ENCODE results near the gene ADCK2.
"Not testable (repeated sequence)": the region's sequence is repeated elsewhere in the genome, so short reads cannot be mapped to it uniquely, and the experiment has no call there.

The ADCK2 gene

DNA sequence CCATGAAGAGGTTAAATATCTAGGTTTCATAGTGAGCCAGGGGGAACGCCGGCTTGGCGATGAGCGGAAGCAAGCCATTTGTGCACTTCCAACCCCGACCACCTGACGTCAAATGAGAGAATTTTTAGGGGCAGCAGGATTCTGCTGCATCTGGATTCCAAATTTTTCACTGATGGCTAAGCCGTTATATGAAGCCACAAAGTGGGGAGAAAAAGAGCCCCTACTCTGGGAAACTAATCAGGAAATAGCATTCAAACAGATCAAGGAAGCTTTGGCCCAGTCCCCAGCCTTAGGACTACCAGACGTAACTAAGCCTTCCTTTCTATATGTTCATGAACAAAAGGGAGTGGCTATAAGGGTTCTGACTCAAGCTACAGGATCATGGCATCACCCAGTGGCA lies 12.9 kb upstream of the ADCK2 start:
- in situ Hi-C loops (cut with HindIII; ENCODE audit: low pct_ligation_motif_present, low sequenced_read_pairs), result no loop called here
- H3K4me3 ChIP-seq (ENCODE audit: low read depth, low read length), result no peak overlapping the region
- no peak overlapping the region for H3K27ac ChIP-seq
- no peak for DNase-seq
- H3K36me3 ChIP-seq (replicated peaks), result no peaks in the 10 kb centered on the region
- H3K27me3 ChIP-seq (replicated peaks), result no peaks in the 10 kb centered on the region
- TF ChIP-seq, protein P1, sequence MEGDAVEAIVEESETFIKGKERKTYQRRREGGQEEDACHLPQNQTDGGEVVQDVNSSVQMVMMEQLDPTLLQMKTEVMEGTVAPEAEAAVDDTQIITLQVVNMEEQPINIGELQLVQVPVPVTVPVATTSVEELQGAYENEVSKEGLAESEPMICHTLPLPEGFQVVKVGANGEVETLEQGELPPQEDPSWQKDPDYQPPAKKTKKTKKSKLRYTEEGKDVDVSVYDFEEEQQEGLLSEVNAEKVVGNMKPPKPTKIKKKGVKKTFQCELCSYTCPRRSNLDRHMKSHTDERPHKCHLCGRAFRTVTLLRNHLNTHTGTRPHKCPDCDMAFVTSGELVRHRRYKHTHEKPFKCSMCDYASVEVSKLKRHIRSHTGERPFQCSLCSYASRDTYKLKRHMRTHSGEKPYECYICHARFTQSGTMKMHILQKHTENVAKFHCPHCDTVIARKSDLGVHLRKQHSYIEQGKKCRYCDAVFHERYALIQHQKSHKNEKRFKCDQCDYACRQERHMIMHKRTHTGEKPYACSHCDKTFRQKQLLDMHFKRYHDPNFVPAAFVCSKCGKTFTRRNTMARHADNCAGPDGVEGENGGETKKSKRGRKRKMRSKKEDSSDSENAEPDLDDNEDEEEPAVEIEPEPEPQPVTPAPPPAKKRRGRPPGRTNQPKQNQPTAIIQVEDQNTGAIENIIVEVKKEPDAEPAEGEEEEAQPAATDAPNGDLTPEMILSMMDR (IDR thresholded peaks at IDR 0.05; ENCODE audit: low read depth, low read length, missing control alignments), result no peak

DNA sequence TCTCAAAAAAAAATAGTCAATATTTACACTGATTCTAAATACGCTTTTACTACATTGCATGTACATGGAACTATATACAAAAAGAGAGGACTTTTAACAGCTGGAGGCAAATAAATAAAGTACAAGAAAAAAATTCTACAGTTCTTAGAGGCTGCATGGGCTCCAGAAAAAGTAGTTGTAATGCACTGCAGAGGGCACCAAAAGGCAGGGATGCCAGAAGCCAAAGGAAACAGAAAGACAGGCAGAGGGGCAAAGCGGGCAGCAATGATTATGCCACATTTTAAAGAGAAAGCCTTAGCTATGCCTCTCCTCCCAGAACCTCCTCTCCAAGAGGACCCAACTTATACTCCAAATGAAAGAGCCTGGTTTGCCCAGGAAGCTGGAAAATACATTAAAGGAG lies 11.6 kb upstream of the ADCK2 start:
- Histone ChIP-seq H3K27me3 (replicated peaks) (no peaks in the 10 kb centered on the region), H3K27ac (no peak overlapping the region), H3K36me3 (replicated peaks) (no peaks in the 10 kb centered on the region), H3K4me3 (ENCODE audit: low read depth, low read length) (no peak overlapping the region)
- in situ Hi-C loops (cut with HindIII; ENCODE audit: low pct_ligation_motif_present, low sequenced_read_pairs), result no loop called here
- TF ChIP-seq, protein P1 (IDR thresholded peaks at IDR 0.05; ENCODE audit: low read depth, low read length, missing control alignments), result peak; percentile 43
- DNase-seq, result no peak

DNA sequence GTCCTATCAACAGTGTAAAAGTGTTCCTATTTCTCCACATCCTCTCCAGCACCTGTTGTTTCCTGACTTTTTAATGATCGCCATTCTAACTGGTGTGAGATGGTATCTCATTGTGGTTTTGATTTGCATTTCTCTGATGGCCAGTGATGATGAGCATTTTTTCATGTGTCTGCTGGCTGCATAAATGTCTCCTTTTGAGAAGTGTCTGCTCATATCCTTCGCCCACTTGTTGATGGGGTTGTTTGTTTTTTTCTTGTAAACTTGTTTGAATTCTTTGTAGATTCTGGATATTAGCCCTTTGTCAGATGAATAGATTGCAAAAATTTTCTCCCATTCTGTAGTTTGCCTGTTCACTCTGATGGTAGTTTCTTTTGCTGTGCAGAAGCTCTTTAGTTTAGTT lies 9.8 kb upstream of the ADCK2 start:
- H3K27ac ChIP-seq; DNase-seq; in situ Hi-C loops (cut with HindIII; ENCODE audit: low pct_ligation_motif_present, low sequenced_read_pairs); H3K36me3 ChIP-seq (replicated peaks); H3K27me3 ChIP-seq (replicated peaks); H3K4me3 ChIP-seq (ENCODE audit: low read depth, low read length): not testable (repeated sequence)

DNA sequence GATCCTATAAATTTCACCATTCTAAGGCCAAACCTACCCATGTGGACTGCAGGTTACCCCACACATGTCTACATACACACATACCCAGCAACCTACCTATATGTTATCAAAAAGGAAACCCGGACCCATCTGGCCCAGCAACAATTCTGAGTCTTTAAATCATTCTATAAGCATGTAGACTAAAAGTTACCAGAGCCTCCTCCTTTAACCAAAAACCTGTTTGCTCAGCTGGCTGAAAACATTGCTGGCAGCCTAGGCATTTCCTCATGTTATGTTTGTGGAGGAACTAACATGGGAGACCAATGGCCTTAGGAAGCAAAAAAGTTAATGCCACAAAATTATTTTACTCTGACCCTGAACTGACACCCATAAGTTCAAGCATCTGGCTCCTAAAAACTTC lies 5.3 kb upstream of the ADCK2 start:
- H3K27ac ChIP-seq, result no peak overlapping the region
- in situ Hi-C loops (cut with HindIII; ENCODE audit: low pct_ligation_motif_present, low sequenced_read_pairs), result no loop called here
- H3K27me3 ChIP-seq (replicated peaks), result no peaks in the 10 kb centered on the region
- DNase-seq, result no peak
- H3K4me3 ChIP-seq (ENCODE audit: low read depth, low read length), result no peak overlapping the region
- TF ChIP-seq, protein P1 (IDR thresholded peaks at IDR 0.05; ENCODE audit: low read depth, low read length, missing control alignments), result no peak
- H3K36me3 ChIP-seq (replicated peaks), result no peaks in the 10 kb centered on the region

DNA sequence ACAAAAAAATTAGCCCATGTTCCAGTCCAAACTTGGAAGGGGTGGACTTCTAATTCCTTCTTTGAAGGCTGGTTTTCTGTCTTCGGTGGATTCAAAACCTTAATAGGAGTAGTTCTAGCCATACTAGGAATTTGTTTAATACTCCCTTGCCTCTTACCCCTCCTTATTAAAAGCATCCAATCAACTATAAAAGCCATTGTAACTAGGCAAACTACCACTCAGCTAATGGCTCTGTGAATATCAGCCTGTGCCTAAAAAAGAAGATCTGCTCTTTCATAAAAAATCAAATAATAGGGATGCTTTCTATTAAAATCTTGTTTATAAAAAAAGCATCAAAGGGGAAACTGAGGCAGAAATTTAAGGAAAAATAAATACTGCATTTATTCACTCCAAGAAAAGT lies 4.1 kb upstream of the ADCK2 start:
- in situ Hi-C loops (cut with HindIII; ENCODE audit: low pct_ligation_motif_present, low sequenced_read_pairs), result no loop called here
- no peak for DNase-seq

DNA sequence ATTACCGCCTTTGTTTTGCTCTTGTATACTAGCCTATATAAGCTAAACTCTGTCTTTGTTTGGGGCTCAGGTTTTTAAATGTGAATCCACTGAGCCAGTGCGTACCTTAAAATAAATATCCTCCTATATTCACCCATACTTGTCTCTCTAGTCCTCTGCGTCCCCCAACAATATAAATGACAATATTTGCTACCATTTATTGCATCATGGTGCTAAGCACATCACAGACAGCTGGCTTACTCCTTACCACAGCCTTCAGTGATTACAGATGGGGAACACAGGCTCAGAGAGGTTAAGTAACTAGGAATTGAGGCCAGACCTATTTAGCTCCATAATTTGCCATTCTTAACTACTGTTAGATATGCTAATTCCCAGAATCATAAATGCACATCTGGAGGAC lies 3.4 kb upstream of the ADCK2 start:
- in situ Hi-C loops (cut with HindIII; ENCODE audit: low pct_ligation_motif_present, low sequenced_read_pairs), result no loop called here
- Histone ChIP-seq H3K27ac (no peak overlapping the region), H3K4me3 (ENCODE audit: low read depth, low read length) (no peak overlapping the region), H3K27me3 (replicated peaks) (no peaks in the 10 kb centered on the region), H3K36me3 (replicated peaks) (no peaks in the 10 kb centered on the region)
- no peak for DNase-seq
- TF ChIP-seq, protein P1 (IDR thresholded peaks at IDR 0.05; ENCODE audit: low read depth, low read length, missing control alignments), result no peak

More for the DNA sequence above, 4.1 kb upstream of the ADCK2 start:
- H3K36me3 ChIP-seq (replicated peaks), result no peaks in the 10 kb centered on the region
- no peaks in the 10 kb centered on the region for H3K27me3 ChIP-seq (replicated peaks)
- TF ChIP-seq, protein P1 (IDR thresholded peaks at IDR 0.05; ENCODE audit: low read depth, low read length, missing control alignments), result no peak
- no peak overlapping the region for H3K4me3 ChIP-seq (ENCODE audit: low read depth, low read length)
- no peak overlapping the region for H3K27ac ChIP-seq

DNA sequence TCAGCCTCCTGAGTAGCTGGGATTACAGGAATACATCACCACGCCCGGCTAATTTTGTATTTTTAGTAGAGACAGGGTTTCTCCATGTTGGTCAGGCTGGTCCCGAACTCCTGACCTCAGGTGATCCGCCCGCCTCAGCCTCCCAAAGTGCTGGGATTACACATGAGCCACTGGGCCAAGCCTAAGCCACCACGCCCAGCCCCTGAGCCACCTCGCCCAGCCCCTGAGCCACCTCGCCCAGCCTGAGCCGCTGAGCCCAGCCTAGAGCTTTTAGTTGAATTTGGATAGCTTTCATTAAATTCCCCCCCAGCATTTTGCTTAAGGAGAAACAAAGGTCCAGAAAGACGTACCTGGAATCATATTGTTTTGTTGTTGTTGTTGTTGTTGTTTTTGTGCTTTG lies 2.9 kb upstream of the ADCK2 start:
- in situ Hi-C loops (cut with HindIII; ENCODE audit: low pct_ligation_motif_present, low sequenced_read_pairs); H3K27me3 ChIP-seq (replicated peaks); H3K27ac ChIP-seq; DNase-seq; H3K4me3 ChIP-seq (ENCODE audit: low read depth, low read length); H3K36me3 ChIP-seq (replicated peaks): not testable (repeated sequence)
